GM15510 (cell line): Measurements from ENCODE around the gene RHEB.

Experiments used
- POLR2A ChIP-seq: IDR thresholded peaks from 3 replicates; pipeline ENCODE4 v1.6.1; 2011; ENCODE audit warnings: borderline replicate concordance; ENCODE audit not compliant: insufficient read length; ENCODE audit errors: extremely low read depth

The RHEB gene

GRCh38 chr7:151437866-151438516, 81.7 kb downstream of the RHEB start:
- TF ChIP-seq POLR2A, result no peak

DNA sequence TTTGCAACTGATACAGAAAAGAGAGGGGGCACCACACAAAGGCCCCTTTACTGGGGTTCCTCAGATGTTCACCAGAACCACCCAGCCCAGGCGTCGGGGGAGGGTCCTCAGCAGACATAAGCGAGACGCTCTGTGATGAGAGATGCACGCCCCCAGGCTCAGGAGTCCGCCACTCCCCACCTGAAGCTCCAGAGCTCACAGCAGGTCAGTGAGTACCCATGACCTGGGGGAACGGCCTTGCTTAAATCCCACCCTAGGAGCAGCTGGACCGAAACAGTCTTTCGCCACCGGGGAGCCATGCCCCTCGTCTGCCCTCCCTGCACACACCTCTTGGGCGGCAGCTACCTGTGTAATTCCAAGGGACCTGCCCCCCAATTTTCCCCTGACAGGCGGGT, 82.5 kb downstream of the RHEB start:
- TF ChIP-seq POLR2A, result no peak

DNA sequence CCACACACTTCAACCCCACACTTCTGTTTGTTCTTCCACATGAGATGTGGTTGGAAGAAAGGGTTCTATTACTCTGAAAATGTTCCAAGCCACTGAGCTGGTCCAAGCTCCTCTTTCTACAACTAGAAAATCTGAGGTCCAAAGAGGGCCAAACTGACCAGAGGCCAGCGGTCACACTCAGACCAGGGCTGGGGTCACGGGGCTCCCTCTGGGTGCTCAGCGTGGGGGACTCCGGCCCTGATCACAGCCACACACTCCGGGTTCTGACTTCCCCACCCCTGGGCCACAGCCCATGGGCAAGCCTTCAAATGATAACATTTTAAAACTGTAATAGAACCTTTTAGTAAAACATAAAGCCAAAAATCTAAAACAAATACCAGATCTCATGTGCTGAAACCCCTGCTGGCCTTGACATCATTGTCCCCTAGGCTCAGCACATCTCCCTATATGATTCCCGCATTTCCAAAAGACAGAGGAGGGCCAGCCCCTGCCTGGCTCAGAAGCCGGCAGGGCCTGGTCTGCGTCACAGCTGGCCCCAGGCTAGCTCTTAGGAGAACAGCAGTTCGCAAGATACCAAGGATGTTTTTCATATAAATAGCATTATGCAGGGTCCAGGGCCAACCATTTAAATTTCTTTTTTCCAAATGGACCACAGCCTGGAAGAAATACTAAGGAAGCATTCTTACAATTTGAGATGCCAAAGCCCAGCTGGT, 83.1 kb downstream of the RHEB start:
- no peak for TF ChIP-seq POLR2A

GRCh38 chr7:151435971-151436370, 83.7 kb downstream of the RHEB start:
- TF ChIP-seq POLR2A, result no peak

DNA sequence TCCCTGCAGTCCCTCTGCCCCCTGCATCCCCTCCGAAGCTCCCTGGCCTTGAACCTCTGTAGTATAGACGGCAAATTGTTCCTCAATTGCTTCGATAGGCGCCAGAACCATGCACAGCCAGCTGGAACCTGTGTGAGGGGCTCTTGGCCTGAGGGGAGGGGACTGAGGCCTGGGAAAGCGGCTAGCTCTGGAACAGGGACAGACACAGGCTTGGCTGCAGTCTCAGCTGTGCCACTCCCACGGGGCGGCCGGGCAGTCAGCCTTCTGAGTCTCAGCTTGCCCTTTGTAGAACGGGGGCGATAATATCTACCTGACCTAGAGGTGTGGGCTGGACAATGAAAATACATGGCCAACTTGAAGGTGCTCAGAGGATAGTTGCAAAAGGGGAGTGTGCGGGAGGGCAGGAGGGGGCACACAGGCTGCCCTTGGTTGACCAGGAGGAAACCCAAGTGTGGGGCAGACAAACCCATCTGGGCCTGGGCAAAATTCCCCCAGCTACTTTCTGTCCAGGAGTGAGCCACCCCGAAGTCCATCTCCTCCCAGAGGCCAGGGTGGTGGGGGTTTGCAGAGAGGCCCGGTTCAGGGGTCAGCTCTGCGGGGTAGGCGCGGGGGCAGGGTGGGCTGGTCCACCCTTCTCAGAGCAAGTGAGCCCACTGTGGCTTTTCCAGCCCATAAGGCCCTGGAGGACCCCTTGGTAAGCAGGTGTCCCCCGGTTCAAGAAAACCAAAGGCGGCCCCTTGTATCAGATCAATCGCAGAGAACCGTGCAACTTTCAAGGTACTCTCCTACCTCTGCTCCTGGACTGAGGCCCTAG, 84.4 kb downstream of the RHEB start:
- TF ChIP-seq POLR2A, result no peak

DNA sequence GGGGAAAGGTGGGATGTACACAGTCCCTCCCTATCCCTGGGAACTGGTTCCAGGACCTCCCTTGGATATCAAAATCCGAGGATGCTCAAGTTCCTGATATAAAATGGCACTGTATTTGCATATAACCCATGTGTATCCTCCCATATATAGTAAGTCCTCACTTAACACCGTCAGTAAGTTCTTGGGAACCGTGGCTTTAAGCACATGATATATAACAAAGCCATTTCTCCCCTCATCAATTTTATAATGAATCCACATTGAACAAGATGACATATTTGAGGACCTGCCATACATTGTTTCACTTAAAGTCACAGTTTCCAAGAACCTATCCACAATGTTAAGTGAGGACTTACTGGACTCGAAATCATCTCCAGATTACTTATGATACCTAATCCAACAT, 85.1 kb downstream of the RHEB start:
- no peak for TF ChIP-seq POLR2A

DNA sequence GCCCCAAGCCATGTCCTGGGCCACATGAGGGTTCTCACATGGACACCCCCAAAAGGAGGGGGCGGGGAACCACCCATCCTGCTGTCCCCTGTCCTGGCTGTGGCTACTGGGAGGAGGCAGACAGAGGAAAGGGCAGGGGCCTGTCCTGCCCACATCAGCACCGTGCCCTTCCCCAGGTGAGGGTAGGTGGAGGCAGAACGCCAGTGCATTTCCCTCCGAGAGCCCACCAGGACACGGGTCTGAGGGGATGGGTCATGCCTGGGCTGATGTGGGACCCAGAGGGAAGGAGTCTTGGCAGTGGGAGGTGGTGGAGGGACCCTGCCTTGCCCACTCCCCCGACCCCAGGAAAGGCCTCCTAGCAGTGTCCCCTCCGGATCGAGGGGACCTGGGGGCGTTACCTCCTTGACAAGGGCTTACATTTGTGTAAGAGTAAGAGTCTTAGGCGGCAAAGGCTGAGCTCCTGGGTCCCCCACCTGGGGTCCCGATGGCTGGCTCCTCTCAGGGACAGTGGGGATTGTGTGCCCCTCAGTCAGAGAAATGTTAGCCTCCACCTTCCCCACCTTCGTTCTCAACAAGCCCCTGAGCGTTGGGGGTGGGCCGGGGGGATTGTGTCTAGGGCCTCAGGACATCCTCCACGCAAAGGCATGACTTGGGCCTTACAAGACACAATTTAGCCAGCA, 85.8 kb downstream of the RHEB start:
- no peak for TF ChIP-seq POLR2A

DNA sequence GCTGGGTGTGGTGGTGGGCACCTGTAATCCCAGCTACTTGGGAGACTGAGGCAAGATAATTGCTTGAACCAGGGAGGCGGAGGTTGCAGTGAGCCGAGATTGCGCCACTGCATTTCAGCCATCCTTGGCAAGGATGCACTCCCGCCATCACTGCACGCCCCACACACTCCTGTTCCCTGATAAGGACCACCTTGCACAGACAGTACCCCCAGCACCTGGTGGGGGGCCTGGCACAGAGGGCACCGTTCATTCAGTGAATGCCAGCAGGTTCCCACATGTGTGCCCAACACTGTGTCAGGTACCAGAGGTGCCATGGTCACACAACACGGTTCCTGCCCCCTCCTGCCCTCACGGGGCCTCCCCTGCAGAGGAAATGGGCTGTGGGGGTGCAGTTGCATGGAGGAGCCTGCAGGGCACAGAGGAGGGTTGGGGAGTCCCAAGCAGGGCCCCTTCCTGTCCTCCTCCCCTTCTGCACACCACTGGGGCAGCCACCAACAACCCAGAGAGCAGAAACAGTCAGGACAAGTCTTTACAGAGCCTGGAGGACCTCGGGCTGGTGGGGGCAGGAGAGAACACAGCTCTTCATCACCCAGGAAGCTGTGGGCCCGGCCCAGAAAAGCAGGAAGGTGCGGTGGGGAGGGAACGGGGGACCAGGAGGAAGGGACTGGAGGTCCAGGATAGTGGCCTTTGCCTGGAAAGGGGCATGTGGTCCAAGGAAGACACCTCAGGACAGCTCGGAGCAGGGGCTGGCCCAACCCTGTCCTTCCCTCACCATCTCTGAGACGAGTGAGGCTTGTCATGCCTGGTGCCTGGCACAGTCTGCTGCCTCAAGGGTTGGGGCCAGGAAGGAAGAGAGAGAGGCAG, 86.8 kb downstream of the RHEB start:
- TF ChIP-seq POLR2A, result no peak

DNA sequence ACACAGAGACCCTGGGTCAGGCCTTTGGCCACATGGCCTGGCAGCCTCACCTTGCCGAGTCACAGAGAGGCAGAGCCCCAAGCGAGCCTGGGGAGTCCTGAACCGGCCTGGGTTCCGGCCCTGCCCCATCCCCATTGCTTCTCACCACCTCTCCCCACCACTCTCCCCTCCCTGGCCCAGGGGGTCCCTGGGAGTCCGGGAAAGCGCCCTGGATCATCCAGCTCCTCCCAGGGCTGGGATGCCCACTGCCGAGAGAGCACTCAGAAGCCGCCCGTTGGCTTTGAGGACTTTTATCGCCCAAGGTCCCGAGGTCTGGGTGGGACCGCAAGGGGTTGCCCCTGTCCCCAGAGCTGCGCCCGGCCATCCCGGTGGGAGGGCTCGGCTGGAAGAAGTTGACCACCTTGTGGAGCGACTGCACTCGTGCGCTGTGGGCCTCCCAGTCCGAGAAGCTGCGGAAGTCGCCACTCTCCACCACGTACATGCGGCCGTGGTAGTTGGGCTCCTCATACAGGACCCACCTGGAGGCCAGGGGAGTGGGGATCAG, 87.9 kb downstream of the RHEB start:
- no peak for TF ChIP-seq POLR2A

- TF ChIP-seq POLR2A, result no peak
Observed at GRCh38 chr7:151431281-151431767, 88.4 kb downstream of the RHEB start.

DNA sequence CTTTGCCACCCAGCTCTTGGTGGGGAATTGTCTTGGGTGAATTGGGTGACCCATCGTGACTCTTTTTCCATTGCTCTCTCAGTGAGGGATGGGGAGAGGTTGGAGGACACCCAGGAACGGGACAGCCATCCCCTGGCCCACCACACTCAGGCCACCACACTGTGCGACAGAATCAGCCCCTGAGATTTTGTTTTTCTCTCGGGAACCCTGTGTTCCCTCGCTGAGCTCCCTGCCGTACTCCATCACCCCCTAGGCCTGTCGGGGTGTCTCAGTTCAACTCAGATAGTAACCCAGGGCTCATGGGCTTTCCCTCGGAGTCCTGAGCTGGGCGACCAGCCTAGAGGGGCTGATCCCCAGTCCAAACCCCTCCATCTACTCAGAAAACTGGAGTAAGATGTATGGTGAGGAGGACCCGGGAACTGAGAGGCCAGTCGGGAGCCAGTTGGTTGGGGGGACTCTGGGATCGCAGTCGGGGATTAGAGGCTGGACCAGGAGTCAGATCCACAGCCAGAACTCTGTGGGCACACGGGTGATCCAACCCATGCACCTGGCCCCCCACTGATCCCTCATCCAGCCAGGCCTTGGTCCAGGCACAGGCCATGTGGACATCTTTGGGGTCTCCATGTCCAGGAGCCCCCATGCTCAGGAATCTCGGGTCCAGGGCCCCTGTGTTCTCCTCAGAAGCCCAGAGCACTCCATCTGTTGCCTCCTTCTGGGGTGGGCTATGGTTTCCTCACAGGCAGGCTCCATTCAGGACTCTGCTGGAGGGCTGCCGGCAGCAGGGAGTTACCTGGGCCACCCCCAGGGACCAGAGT, 89.1 kb downstream of the RHEB start:
- no peak for TF ChIP-seq POLR2A

- TF ChIP-seq POLR2A, result no peak
Observed at GRCh38 chr7:151429560-151430331, 89.9 kb downstream of the RHEB start.
